Activated CD8-positive, alpha-beta T cell treated with anti-CD3 and anti-CD28 coated beads for 36 hours (primary cell): ENCODE measurements around the gene SRRM3. TPM values are rescaled to one million over a fixed set of nuclear protein-coding genes. Genes with fewer than 3 reads are reported as not detected.
"Not testable (repeated sequence)": the region's sequence is repeated elsewhere in the genome, so short reads cannot be mapped to it uniquely, and the experiment has no call there.

ENCODE experiments used
- ATAC-seq: fragments of 200-7000 bp; cut with Tn5 transposase; one replicate; pipeline ENCODE4 v1.10.0; 2021; ENCODE audit warnings: mild to moderate bottlenecking, moderate library complexity
- CTCF ChIA-PET: fragments of 350-600 bp; sonication (Branson Sonifier 250); formaldehyde crosslinking; loops from one replicate; lab custom pipeline; 2021; ENCODE audit warnings: antibody characterized with exemption; lab: Charles Lee
- POLR2A ChIA-PET: fragments of 350-600 bp; sonication (Branson Sonifier 250); formaldehyde crosslinking; loops from one replicate; lab custom pipeline; 2021; ENCODE audit warnings: antibody characterized with exemption; lab: Charles Lee
- DNase-seq: peaks from one replicate; pipeline ENCODE4 v3.0.0-alpha.2; 2020
- H3K27ac Mint-ChIP-seq: one replicate; pipeline ENCODE4 v1.8.0; 2021; ENCODE audit warnings: mild to moderate bottlenecking, mixed read lengths
- H3K27me3 Mint-ChIP-seq: one replicate; pipeline ENCODE4 v1.8.0; 2021; ENCODE audit warnings: mixed read lengths
- H3K36me3 Mint-ChIP-seq: one replicate; pipeline ENCODE4 v1.8.0; 2021; ENCODE audit warnings: low read depth, mixed read lengths
- H3K4me1 Mint-ChIP-seq: one replicate; pipeline ENCODE4 v1.8.0; 2021; ENCODE audit warnings: low read depth, mixed read lengths
- H3K4me3 Mint-ChIP-seq: one replicate; pipeline ENCODE4 v1.8.0; 2021; ENCODE audit warnings: mild to moderate bottlenecking, moderate library complexity, mixed read lengths
- H3K9me3 Mint-ChIP-seq: one replicate; pipeline ENCODE4 v1.8.0; 2021; ENCODE audit warnings: mixed read lengths
- CTCF ChIP-seq: fragments of 200-600 bp; IDR thresholded peaks from one replicate; pipeline ENCODE4 v1.8.0; 2022; ENCODE audit warnings: antibody characterized with exemption, mild to moderate bottlenecking
- intact Hi-C: fragments of 100-400 bp; cut with micrococcal nuclease; formaldehyde crosslinking; loops from one replicate; pipeline ENCODE4 v1.10.0; 2022
- total RNA-seq, 2 experiments: library from RNA; stranded (reverse); gene quantifications; one replicate each; pipeline ENCODE4 v1.2.3, GENCODE V29; 2021

The SRRM3 gene
- total RNA-seq, 2 experiments from 2014 or later = not detected

- no peak for DNase-seq
- H3K4me3 Mint-ChIP-seq = no peak overlapping the region
- H3K9me3 Mint-ChIP-seq = no peaks in the 10 kb centered on the region
- no peak overlapping the region for H3K27ac Mint-ChIP-seq
- ChIA-PET POLR2A (interaction anchor here (0.9 to 1.1 kb wide), 3 partner anchors 11 to 26 kb away, joined by 3 to 5 read pairs (median 3); no protein-coding TSS in a partner anchor), CTCF (interaction anchor here (0.6 to 4.8 kb wide), 11 partner anchors 12 to 125 kb away, joined by 3 to 78 read pairs (median 13); partner anchors contain the start of gene HSPB1)
- H3K4me1 Mint-ChIP-seq = peaks cover 13% of the 10 kb centered on the region
- no peaks in the 10 kb centered on the region for H3K36me3 Mint-ChIP-seq
- ATAC-seq = no peak
- H3K27me3 Mint-ChIP-seq = no peaks in the 10 kb centered on the region
- TF ChIP-seq CTCF = no peak
- intact Hi-C loops = no loop called here
Observed at GRCh38 chr7:76292213-76292573, 90.5 kb downstream of the SRRM3 start.

GRCh38 chr7:76292911-76293310, 91.2 kb downstream of the SRRM3 start:
- H3K27me3 Mint-ChIP-seq, ATAC-seq, DNase-seq, H3K36me3 Mint-ChIP-seq, intact Hi-C loops, H3K4me3 Mint-ChIP-seq, H3K27ac Mint-ChIP-seq, H3K9me3 Mint-ChIP-seq: not testable (repeated sequence)
- CTCF ChIA-PET = interaction anchor here (1.9 to 4.8 kb wide), 6 partner anchors 16 to 115 kb away, joined by 7 to 78 read pairs (median 16); no protein-coding TSS in a partner anchor
- POLR2A ChIA-PET = interaction anchor here (0.9 kb wide), 2 partner anchors 10 to 21 kb away, joined by 3 to 5 read pairs; no protein-coding TSS in a partner anchor
- peaks cover 13% of the 10 kb centered on the region for H3K4me1 Mint-ChIP-seq

- H3K27ac Mint-ChIP-seq = no peak overlapping the region
- H3K4me1 Mint-ChIP-seq = peaks cover 13% of the 10 kb centered on the region
- POLR2A ChIA-PET = no interaction called here
- DNase-seq = no peak
- no peaks in the 10 kb centered on the region for H3K9me3 Mint-ChIP-seq
- intact Hi-C loops = no loop called here
- no peak for TF ChIP-seq CTCF
- H3K36me3 Mint-ChIP-seq = no peaks in the 10 kb centered on the region
- no peak for ATAC-seq
- no peak overlapping the region for H3K4me3 Mint-ChIP-seq
- CTCF ChIA-PET = interaction anchor here (4.8 kb wide), 1 partner anchor 23 kb away, joined by 78 read pairs; no protein-coding TSS in a partner anchor
- H3K27me3 Mint-ChIP-seq = no peaks in the 10 kb centered on the region
Observed at GRCh38 chr7:76293407-76293901, 91.8 kb downstream of the SRRM3 start.

GRCh38 chr7:76294344-76295024, 92.8 kb downstream of the SRRM3 start:
- CTCF ChIA-PET = interaction anchor here (4.8 kb wide), 1 partner anchor 22 kb away, joined by 78 read pairs; no protein-coding TSS in a partner anchor
- no peak for TF ChIP-seq CTCF
- Mint-ChIP-seq H3K36me3 (no peaks in the 10 kb centered on the region), H3K27ac (no peak overlapping the region), H3K4me1 (peaks cover 13% of the 10 kb centered on the region), H3K27me3 (no peaks in the 10 kb centered on the region), H3K4me3 (no peak overlapping the region), H3K9me3 (no peaks in the 10 kb centered on the region)
- POLR2A ChIA-PET = interaction anchor here (0.7 kb wide), 1 partner anchor 1138 kb away, joined by 3 read pairs; no protein-coding TSS in a partner anchor
- DNase-seq = no peak
- no peak for ATAC-seq
- intact Hi-C loops = no loop called here

- no peak overlapping the region for H3K27ac Mint-ChIP-seq
- no peak for TF ChIP-seq CTCF
- ATAC-seq (no peak), DNase-seq (no peak)
- no peaks in the 10 kb centered on the region for H3K27me3 Mint-ChIP-seq
- ChIA-PET CTCF (interaction anchor here (1.6 to 2.9 kb wide), 3 partner anchors 15 to 23 kb away, joined by 3 to 21 read pairs (median 3); no protein-coding TSS in a partner anchor), POLR2A (interaction anchor here (1.3 kb wide), 1 partner anchor 15 kb away, joined by 3 read pairs; no protein-coding TSS in a partner anchor)
- H3K9me3 Mint-ChIP-seq = no peaks in the 10 kb centered on the region
- intact Hi-C loops = no loop called here
- H3K36me3 Mint-ChIP-seq = no peaks in the 10 kb centered on the region
- H3K4me3 Mint-ChIP-seq = no peak overlapping the region
- H3K4me1 Mint-ChIP-seq = peaks cover 3% of the 10 kb centered on the region
Observed at GRCh38 chr7:76296743-76297740, 95.3 kb downstream of the SRRM3 start.
